Stimulated activated CD4-positive, alpha-beta T cell treated with anti-CD3 and anti-CD28 coated beads, Interleukin-12 subunit alpha, Interleukin-12 subunit beta, amount 100 ng/mL, for 4 hours (primary cell): ENCODE results near the gene DST.

ENCODE experiments used
- DNase-seq: peaks from one replicate; pipeline ENCODE4 v3.0.0-alpha.2; 2020

DST gene

DNA sequence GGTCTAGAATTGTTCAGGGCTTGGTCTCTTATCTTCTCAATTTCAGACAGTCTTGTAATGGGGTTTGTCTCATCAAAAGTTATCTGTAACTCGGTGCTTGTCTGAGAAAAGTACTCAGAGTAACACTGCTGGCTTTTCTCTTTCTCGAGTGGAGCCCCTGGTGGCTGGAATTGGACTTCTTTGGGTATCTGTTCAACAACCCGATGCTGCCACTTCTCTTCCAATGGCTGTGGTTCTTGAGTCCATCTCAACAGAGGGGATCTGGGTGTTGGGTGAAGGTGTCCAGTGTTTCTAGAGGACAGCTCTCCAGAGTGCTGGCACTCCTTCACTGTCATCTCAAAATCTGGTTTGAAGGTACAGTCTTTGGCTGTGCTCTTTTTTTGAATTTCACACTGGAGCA lies 24.6 kb downstream of the DST start:
- no peak for DNase-seq

DNA sequence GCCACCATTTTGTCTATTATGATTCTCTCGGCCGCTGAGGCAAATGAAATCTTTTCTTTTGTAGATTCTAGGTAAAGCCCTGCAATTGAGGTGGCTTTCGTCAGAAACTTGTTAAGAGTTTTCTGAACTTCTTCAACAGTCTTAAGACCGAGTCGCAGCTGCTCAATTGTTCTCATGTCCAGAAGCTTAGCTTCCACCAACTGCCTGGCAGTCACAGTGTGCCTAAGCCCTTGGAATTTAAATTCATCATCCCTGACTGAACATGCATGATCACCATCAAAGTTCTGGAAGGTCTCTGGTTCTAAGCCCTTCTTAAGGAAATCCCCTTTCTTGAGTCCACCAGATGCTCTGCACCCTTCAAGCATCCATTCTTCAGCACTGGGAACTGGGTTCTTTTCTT lies 25.7 kb downstream of the DST start:
- no peak for DNase-seq

DNA sequence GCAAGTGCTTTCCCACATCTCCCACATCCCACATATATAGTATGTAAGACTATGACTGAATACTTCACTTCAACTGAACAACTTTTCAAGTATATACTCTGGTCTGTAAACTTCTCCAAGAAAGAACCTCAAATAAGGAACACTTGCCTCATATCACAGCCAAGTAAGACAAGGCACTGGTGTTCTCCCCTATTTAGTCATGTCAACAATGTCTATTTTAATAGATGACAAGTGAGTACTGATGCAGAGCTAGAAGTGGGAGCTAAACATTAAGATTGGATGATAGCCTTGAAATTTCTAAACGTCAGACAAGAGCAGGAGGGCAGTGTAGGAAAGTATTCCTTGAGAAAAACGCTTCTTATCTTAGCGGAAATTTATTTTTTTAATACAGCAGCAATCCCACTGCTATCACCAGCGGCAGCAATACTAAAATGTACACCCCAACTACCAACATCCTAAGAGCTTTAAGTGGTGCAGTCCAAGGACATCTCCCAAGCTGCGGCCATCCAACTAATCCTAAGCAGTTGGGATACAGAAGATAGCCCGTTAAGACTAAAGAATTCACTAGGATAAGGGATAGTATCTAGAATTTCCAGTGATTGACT lies 29.3 kb downstream of the DST start:
- no peak for DNase-seq

DNA sequence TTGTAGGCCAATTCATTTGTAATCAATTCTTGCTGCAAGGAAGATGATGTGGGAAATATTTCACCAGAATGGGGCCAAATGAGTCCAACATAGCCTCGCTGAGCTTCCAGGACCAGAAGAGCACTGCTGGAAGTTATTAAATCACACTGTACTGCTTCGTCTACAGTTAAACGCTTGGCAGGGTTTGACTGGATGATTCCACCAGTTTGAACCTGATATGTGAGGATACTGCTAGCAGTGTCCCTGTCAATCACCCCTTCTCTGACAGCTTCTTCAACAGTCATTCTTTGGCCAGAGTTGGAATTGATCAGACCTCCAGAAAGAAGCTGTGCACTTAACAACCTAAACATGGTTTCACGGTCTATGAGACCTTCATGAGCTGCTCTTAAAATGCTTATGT lies 34.4 kb downstream of the DST start:
- no peak for DNase-seq

DNA sequence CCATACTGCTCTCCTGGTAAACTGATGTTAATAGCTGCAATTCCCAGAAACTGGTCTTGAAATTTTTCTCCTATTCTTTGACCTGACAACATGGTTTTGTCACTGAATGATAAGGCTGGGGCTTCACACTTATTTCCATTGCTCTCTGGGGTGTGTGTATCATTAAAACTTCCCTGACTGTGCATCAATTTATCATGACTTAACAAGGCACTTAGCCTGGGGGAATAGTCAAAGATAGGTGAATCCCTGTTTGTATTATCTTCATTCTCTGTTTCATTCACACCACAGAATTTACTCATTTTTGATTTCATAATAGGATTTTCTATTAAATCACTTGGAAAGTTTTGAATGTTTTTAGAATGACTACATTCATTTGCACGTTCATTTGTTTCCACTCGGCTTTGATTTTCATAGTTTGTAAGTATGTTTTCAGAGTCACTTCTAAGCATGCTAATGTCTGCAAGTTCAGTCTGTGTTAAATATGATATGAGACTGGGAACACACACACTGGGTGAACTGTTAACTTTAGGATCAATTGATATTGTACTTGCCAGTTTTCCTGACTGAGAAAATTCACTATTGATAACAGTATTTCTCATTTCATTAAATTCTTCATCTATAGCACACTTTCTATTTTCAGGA lies 35.5 kb downstream of the DST start:
- no peak for DNase-seq

DNA sequence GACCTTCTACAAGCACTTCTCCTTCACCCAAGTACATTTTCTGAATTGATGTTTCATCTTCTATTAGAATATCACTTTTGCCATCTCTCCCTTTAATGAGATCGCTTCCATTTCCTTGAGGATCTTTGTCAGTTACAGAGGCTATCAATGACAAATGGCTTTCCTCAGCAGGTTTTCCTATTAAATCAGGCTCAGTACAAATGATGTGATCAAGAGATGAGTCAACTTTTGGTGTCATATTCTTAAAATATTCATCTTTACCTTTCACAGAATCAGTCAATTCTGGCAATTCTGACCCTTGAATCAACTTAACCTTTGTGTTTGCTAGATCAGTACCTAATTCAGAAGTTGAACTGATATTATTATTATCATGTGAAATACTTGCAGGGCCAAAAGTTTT lies 37.3 kb downstream of the DST start:
- DNase-seq, result no peak

DNA sequence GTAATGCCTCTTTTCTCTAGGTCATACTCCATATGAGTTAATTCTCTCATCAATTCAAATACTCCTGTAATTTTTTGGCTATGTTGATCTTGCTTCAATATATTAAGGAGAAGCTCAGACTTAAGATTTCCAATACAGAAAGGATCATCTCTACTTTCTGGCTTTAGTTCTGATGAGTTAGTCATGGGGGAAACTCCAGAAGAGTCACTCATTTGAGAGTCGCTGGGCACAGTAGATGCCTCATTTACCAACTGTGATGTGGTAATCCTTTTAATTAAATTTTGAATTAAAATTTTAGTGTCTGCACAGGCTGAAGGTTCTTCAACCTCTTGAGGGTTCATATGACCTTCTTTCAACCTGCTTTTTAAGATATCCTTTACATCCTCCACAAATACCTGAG lies 38.5 kb downstream of the DST start:
- DNase-seq, result no peak

DNA sequence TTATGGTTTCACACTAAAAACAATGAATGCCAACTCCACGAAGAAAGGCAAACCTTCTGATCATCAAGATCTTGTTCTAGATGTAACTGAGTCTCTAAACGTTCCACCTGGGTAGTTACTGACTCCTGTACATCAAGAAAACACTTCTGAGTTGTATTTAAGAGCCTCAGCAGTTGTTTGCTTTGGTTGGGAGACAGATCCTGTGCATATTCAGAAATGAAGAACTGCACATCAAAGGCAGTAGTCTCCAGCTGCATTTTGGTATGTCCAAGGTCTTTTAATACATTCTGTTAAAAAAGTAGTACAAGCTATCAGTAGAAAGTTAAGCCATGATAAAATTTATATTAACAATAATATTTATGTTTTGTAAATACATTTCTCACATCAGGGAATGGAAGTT lies 41.3 kb downstream of the DST start:
- no peak for DNase-seq

DNA sequence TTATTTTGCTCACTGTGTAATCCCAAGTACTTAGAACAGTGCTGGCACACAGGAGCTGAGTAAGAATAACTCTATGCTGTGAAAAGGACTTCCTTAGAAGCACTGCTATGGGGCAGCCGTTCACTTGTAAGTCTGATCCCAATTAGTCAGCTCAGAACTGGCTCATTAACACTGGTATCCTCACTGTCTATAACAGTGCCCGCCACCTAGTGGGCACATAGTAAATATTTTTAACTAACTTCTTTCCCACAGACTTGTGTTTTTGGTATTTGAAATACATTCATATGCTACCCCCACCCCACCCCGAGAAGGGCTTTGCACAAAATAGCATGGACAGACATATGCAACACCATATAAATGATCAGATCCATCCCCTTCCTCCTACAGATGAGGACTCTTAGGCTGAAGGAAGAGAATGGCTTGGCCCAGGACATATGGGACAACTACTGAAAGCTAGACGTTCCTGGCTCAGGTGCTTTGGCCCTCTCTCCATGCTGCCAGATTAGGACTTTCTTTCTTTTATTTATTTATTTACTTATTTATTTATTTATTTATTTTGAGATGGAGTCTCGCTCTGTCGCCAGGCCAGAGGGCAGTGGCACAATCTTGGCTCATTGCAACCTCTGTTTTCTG lies 47.1 kb downstream of the DST start:
- peak; percentile 37 for DNase-seq

DNA sequence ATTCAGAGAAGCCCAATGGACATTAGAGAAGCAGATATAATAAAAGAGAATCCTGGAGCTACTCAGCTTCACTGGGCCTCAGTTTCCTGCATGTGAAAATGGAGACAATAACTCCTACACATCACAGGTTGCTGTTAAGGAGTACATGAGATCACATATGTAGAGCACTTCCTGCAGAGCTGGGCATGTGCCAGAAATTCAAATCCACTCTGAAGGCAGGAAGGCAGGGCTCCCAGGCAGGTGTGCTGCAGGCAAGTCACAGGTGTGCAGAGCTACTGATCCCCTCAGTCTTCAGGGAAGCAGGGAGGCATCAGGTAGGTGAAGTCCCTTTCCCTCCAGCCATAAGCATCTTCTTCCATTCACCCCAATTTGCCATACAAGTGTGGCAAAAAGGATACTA lies 48.0 kb downstream of the DST start:
- DNase-seq, result no peak

DNA sequence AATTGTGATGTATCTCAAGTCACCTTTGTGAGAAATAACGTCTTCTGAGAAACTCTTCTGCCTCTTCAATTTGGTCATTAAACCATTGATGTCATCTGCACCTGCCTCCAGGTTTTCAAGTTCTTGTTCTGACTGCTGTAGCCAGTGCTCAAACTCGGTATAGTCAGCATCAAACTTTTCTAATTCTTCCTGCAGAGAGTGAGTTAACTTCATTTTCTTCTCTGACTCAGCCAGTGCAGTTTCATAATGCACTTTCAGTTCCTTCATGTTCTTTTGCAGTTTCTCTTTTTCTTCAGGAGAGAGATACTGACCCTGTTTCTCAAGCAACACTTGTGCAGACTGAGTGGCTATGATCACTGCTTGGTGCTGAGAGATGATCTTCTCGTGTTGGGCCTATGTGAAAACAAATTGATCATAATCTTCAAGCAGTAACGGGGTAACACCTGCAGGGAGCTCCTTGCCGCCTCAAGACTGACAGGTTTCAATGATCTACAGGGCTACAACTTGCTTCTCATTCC lies 48.8 kb downstream of the DST start:
- no peak for DNase-seq

DNA sequence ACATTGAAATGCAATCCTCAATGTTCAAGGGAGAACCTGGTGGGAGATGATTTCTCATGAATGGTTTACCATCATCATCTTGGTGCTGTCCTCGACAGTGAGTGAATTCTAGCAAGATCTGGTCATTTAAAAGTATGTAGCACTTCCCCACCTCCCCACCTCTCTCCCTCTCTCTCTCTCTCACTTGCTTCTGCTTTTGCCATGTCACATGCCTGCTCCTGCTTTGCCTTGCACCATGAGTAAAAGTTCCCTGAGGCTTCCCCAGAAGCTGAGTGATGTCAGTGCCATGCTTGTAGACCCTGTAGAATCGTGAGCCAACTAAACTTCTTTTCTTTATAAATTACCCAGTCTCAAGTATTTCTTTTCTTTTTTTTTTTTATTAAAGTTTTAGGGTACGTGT lies 60.5 kb downstream of the DST start:
- DNase-seq, result no peak

DNA sequence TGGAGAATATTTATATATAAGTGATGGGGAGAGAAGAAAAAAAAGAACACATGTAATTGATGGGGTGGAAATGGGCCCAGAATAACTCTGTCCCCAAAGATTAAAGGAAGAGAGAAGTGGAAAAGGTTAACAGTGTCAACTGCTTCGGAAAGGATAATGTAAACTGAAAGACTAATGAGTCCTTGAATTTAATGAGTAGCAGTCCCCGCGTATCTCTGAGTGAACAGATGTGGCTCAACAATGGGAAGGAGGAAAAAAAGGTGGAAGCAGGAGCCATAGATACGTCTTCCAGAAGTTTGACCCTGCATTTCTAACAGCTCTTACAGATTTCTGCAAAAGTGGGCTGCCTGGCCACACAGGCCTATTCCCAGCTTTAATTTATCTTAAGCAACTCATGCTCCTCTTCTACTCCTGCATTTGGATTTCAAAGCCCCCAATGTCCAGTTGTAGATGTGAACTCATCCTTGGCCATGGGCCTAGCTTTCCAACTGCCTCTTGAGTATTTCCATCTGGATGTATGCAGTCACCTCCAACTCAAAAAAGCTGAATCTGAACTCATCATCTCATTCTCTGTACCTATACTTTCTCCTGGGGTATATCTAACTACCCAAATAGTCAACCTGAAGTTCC lies 61.3 kb downstream of the DST start:
- no peak for DNase-seq

DNA sequence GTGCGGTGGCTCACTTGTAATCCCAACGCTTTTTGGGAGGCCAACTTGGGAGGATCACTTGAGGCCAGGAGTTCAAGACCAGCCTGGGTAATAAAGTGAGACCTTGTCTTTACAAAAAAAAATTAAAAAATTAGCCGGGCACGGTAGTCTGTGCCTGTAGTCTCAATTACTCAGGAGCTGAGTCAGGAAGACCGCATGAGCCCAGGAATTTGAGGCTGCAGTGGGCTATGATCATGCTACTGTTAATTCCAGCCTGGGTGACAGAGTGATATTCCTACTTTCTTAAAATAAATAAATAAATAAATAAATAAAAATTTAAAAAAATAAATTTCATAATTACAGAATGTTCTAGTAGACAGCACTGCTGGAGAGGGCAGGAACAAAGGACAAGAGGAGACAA lies 62.4 kb downstream of the DST start:
- no peak for DNase-seq

DNA sequence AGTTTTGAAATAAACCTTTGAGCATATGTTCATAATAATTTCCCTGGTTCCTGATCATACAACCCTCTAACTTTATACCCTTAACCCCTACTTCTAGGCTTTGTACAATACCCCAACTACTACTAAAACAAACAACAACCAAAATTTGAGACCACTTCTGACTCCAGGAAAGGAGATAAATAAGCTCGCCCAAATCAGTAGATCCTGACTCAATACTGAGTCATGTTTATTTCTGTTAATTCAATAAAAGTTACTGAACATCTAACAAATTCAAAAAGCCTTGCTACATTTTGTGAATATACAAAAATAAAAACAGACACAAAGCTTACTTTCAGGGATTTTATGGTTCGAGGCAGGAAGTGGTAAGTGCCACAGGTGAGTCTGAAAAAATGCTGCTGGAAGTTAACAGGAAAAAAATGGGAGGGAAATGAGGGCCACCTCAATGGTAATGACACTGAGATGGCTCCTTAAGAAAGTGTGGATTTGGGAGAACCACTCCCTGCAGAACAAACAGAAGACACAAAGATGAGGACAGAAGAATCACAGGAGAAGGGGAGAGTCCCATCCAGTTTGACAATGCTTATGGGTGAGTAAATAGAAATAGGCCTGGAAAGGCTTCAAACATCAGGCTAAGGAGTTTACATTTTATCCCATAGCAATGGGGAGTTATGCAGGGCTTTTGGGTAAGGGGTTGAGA lies 63.4 kb downstream of the DST start:
- no peak for DNase-seq

DNA sequence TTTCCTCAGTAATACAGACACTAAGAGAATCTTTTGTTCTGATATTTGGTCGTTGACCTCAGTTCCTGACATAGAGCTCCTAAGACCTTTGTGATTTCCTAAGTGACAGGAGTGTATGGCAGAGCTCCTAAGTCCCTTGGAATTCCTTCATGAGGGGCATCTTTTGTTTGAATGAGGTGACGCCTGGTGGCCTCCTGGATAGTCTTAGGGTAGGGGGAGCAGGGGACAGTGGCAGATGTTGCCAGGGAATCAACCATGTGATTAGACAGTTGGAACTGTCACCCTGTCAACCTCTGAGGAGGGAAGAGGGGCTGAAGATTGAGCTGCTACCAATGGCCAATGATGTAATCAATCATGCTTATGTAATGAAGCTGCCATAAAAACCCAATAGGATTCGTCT lies 67.0 kb downstream of the DST start:
- no peak for DNase-seq

DNA sequence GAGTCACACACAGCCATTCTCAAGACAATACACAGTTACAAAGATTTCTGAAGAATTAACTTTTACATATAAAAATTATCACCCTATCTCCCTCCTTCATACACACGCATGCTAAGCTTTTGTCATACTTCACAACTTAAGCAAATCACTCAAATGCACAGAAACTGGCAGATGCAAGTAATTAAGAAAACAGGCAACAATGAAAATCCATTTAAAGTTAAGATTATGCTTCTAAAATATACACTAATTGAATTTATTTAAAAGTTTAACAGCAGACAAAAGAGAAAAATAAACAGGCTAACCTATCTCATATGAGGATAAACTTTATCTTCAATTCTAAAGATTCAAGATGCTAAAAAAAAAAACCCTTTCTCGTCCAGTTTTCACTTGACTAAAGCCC lies 68.4 kb downstream of the DST start:
- no peak for DNase-seq

DNA sequence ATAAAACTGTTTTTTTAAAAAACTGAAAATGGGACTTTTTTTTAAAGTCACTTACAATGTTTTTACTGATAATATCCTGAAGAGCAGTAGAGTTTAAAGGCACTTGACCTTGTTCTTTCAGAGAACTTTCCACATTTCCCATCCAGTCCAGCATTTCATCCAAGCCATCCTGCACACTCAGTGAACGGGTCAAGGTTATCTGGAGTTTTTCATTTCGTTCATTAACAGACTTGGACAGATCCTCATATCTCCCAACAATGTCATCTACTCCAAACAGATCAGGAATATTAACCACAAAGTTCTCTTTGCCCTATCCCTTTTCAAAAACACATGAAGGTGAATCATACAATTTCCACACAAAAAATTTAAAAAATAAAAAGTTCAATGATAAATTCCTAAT lies 69.1 kb downstream of the DST start:
- DNase-seq, result no peak

DNA sequence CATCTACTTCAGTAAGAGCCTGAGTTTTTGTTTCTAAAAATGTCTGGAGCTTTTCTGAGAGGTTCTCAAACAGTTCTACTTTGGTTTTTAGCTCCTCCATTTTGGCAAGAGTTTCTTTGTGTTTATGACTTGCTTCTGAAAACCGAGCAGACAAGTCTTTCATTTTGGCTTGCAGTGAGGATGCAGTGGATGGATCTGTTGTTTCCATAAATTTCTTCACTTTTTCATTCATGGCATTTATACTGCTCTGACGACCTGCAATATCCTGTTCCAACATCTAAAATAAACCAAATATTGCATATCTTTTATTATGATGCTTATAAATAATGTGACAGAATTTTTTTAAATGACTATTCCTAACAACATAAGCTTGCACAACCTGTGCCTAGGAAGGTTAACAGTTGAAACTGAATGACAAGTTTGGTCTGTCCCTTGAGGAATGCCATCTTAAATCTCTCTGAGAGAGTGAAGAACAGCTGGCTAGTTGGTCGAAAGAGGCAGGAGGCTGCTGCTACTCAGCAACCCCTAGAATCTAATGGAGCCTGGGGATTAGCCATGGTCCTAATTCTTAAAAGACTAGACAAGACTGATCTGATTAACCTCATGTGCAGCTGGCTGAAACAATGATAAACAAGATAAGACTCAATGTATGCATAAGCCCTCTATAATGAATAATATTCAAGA lies 69.8 kb downstream of the DST start:
- DNase-seq, result no peak

DNA sequence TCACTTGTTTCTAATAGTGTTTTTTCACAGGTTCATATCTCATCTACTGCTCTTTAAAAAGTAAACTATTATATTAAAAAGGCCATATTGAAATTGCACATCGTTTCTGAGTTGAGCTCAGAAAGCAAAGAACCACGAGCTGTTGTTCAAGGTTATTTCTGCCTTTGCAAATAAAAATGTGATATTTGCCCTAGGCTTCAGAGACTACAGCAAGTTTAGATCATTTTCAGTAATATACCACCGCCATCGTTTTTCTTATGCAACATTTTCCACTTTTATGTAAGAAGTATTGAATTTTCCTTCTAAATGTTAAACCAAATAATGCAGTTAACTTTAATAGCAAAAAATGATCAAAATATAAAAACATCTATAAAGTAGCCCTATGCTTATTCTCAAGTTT lies 71.1 kb downstream of the DST start:
- no peak for DNase-seq

DNA sequence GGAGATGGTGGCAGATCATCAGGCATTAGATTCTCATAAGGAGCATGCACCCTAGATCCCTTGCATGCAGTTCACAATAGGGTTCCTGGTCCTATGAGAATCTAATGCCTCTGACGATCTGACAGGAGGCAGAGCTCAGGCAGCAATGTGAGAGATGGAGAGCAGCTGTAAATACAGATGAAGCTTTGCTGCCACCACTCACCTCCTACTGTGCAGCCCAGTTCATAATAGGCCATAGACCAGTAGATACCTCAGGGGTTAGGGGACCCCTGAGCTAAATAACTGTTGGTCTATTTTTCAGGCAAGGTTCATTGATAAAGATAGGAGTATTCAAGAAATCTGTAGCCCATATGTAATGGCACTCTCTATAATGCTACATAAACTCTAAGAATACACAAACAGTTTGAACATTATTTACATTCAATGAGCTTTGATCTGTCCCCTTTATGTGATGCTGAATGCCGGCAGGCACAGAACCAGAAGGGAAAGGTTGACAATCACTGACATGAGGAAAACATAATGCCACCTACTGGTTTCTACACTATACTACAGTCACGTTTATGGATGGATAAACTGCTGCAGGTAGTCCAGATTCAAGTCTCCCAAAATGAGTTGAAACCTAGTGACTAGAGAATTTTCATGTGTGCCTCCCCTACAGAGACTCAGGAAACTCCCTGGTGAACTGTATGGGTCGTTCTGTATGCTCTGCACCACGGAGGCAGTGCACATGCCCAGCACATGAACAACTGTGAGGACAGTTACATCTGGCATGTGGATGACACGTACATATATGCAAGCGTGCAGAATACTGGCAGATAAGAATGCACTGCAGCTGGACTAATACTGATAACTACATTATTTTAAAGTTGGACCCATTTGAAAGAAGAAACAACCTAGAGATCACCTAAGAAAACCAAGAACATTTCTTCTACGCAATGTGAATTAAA lies 72.0 kb downstream of the DST start:
- DNase-seq, result no peak

DNA sequence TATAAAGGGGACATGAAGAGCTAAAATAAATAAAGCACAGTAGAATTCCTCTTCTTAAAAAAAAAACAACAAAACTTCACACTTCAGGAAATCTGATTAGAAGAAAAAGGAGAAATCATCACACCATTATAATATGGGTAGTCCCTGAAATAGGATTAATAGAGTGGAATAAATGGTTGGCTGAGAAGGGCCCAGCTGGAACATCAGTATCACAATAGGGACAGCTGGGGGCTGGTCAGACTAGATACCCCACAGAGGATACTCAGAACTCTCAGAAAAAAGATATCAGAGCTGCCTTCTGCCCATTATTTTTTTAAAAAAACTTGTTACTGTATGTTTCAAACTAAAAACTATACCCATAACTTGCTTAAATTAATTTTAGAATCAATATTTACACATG lies 75.2 kb downstream of the DST start:
- DNase-seq, result no peak
